HG03432 (cell line): ENCODE data around the gene PLXNA2.

ENCODE experiments used
- ATAC-seq: cut with Tn5 transposase; IDR thresholded peaks from one replicate; pipeline ENCODE4 v1.9.1; 2021; ENCODE audit warnings: mild to moderate bottlenecking, moderate library complexity; ENCODE audit not compliant: unreplicated experiment

Gene PLXNA2

DNA sequence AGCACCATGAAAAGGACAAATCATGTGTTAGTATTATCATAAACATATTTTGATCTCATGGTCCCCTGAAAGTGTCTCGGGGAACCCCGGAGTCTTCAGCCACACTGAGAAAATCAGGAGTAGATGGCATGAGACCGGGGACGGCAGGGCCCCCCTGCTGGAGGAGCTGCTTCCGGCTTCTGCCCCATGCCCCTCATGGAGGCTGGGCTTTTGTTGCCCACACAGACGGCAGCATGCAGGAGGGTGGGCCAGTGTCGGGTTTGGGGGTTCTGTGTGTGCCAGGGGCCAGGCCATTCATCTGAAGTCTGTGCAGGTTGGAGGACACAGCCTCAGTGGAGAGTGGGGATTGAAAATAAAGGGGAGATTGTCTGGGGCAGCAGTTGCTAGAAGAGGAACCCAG, 258.2 kb downstream of the PLXNA2 start:
- ATAC-seq, result no peak

DNA sequence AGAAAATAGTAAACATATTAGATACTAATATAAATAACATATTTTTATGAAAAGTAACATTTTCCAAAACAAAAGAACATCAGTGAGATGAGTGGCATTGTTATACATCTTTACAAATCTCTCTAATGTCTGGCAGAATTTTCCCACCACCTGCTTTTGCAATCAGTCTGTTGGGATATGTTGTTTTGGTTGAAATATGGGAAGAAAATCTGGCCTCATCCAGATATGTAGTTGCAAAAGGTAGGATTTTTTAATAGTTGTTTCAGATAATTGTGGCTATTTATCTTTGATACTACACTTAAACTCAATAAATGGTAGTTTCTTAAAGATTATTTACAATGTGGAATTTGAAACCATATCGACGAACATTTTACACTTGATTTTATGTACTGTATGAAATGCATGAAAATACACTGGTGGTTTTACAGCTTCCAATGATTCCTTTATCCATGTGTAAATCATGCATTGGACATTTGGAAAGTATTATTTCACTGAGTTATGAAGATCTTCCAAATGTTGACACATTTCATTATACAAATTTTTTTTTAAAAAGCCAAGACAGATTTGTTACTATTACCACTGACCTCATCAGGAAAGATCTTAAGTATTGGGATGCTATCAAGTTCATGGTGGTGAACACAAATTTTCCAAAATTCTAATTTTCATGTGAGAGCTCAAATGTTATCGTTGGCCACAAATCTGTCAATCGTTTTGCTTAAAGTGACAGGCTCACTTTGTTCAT, 259.2 kb downstream of the PLXNA2 start:
- no peak for ATAC-seq

GRCh38 chr1:207983044-207983635, 261.0 kb downstream of the PLXNA2 start:
- no peak for ATAC-seq

GRCh38 chr1:207981976-207982375, 262.2 kb downstream of the PLXNA2 start:
- ATAC-seq, result no peak

DNA sequence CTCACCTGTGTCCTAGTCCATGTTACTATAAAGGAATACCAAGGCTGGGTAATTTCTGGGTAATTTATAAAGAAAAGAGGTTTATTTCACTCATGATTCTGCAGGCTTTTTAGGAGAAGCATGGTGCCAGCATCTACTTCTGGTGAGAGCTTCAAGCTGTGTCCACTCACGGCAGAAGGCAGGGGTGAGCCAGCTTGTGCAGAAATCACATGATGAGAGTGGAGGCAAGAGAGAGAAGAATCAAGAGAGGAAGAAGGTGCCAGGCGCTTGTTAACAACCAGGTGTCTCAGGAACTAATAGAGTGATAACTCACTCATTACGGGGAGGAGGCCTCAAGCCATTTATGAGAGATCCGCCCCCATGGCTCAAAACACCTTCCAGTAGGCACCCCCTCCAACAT, 265.7 kb downstream of the PLXNA2 start:
- ATAC-seq, result no peak

- ATAC-seq, result no peak
These were observed 266.3 kb downstream of the PLXNA2 start for GRCh38 chr1:207977876-207978275.

DNA sequence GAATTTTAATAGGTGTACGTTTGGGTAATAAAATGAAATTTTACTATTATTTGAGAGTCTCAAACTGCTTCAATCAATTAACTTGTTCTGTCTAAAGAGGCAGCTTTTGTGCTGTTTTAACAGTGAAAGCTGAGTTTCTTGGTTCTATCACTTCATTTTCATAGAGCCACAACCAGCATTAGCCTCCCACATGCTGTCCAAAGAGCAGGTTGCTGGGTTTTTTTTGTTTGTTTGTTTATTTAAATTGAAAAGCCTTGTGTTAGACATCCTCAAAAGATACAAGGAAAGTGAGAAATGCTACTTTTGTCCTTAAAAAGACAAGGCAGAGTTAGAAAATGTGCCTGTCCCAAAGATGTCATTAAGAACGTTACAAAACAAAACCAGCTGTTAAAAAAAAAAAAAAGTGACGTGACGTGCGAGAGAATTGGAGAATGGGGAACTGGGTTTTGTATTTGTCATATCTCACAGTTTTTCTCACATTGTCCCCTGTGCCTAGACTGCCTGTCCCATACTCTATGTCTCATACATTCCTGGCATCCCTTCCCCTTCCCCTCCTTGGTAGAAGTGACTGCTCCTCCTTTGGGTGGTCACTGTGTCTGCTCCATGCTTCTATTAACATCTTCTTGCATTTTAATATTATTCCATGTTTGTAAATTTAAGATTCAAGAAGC, 270.2 kb downstream of the PLXNA2 start:
- no peak for ATAC-seq

- ATAC-seq, result no peak
These were observed 271.8 kb downstream of the PLXNA2 start for GRCh38 chr1:207972337-207972736.
